Heart left ventricle (tissue), 13 donors: ENCODE measurements around the gene SLC19A1.

Experiments
- POLR2A ChIP-seq, 2 donors: fragments of 450-650 bp; IDR thresholded peaks; one replicate each; pipeline ENCODE4 v1.6.1; 2017; ENCODE audit warnings: antibody characterized with exemption in 2 of 2, mild to moderate bottlenecking in 2 of 2, moderate library complexity in 2 of 2
- TF ChIP-seq, protein P1 (sequence below), 12 donors: fragments of 200-600 bp; sonication (generic) in 4 of 12; IDR thresholded peaks; one replicate each; pipeline versions ENCODE4 v1.5.0 to v1.8.0; 2018 to 2022; ENCODE audit warnings: antibody characterized with exemption in 12 of 12, mild to moderate bottlenecking in 5 of 12
- donor health status: ischemic (EF 13 %, LVEDD 7.1; RV severe dilation, severe dysfunction).
- donor health status: DM: no; HTN: yes; CAD: no.
- donor health status: DM: no; HTN: no; CAD: no.
- donor health status: ischemic (EF 25% LVEDD 6.9; RV normal size, moderate dysfunction).
- donor health status: ischemic (EF 25% LVEDD 5.7; RV mildly dilated, moderate dysfunction).
- donor health status: ischemic (EF 35%, LVEDD 5.7; RV mildly dilated, moderate dysfunction).
- donor health status: nonischemic (EF 11% LVEDD 7.7; RV severe dilation, severe dysfunction).
- donor health status: DM: yes; HTN: yes; CAD: no.
- donor health status: PGD.
- donor health status: ischemic (EF 29% LVEDD 5.4; RV normal size, mild dysfunction).
- donor health status: nonischemic (EF 23%, LVEDD 6.1; RV moderate dilation, normal function).

DNA sequence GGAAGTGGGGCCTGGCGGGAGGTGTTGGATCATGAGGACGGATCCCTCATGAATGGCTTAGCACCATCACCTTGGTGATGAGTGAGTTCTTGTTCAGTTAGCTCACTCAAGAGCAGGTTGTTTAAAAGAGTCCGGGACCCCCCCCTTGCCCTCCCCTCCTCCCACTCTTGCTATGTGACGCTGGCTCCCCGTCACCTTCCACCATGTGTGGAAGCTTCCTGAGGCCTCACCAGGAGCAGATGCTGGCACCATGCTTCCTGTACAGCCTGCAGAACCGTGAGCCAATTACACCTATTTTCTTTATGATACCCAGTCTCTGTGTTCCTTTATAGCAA is 3.0 kb upstream of the SLC19A1 start:
- TF ChIP-seq, protein P1, sequence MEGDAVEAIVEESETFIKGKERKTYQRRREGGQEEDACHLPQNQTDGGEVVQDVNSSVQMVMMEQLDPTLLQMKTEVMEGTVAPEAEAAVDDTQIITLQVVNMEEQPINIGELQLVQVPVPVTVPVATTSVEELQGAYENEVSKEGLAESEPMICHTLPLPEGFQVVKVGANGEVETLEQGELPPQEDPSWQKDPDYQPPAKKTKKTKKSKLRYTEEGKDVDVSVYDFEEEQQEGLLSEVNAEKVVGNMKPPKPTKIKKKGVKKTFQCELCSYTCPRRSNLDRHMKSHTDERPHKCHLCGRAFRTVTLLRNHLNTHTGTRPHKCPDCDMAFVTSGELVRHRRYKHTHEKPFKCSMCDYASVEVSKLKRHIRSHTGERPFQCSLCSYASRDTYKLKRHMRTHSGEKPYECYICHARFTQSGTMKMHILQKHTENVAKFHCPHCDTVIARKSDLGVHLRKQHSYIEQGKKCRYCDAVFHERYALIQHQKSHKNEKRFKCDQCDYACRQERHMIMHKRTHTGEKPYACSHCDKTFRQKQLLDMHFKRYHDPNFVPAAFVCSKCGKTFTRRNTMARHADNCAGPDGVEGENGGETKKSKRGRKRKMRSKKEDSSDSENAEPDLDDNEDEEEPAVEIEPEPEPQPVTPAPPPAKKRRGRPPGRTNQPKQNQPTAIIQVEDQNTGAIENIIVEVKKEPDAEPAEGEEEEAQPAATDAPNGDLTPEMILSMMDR (IDR thresholded peaks at IDR 0.05): no peak
- no peak for TF ChIP-seq POLR2A (IDR thresholded peaks at IDR 0.05)
